Urinary bladder (tissue), 4 donors: Measurements from ENCODE around the gene COX4I1. TPM values are rescaled to one million over a fixed set of nuclear protein-coding genes. Genes with fewer than 3 reads are reported as not detected.

Experiments
- DNase-seq: peaks from one replicate; pipeline ENCODE4 v3.0.0-alpha.2; 2015; ENCODE audit errors: extremely low spot score
- H3K27ac ChIP-seq: one replicate; pipeline ENCODE4 v1.5.1; 2013; ENCODE audit warnings: low read depth, mild to moderate bottlenecking, moderate library complexity
- H3K36me3 ChIP-seq: one replicate; pipeline ENCODE4 v1.6.1; 2013; ENCODE audit warnings: mild to moderate bottlenecking, moderate library complexity; ENCODE audit not compliant: insufficient read depth
- H3K4me1 ChIP-seq: one replicate; pipeline ENCODE4 v1.6.1; 2013; ENCODE audit warnings: mild to moderate bottlenecking, moderate library complexity; ENCODE audit not compliant: insufficient read depth
- H3K4me3 ChIP-seq: one replicate; pipeline ENCODE4 v1.5.1; 2013; ENCODE audit warnings: low read depth, low read length
- WGBS: extraction: QIAGEN DNeasy Blood & Tissue Kit; methylation state at CpG from one replicate; pipeline ENCODE4 v1.1.7; 2013; 5-methylcytosine and 5-hydroxymethylcytosine counted together
- polyA plus RNA-seq: library from polyadenylated mRNA; stranded (reverse); fragments of 200-250 nt; gene quantifications from one replicate; pipeline ENCODE4 v1.2.3, GENCODE V29; 2013
- small RNA-seq: library from RNA; depleted of rRNA; stranded (forward); fragments of <200 nt; gene quantifications from one replicate; pipeline ENCODE3, GENCODE V24; 2014
- total RNA-seq: library from RNA; depleted of rRNA; stranded (reverse); fragments of >200 nt; gene quantifications from one replicate; pipeline ENCODE4 v1.2.3, GENCODE V29; 2014
- donor health status: healthy with polysubstance abuse.
- donor health status: healthy.

The COX4I1 gene
- total and polyA plus RNA-seq, 2 donors, result 200 to 764 TPM

DNA sequence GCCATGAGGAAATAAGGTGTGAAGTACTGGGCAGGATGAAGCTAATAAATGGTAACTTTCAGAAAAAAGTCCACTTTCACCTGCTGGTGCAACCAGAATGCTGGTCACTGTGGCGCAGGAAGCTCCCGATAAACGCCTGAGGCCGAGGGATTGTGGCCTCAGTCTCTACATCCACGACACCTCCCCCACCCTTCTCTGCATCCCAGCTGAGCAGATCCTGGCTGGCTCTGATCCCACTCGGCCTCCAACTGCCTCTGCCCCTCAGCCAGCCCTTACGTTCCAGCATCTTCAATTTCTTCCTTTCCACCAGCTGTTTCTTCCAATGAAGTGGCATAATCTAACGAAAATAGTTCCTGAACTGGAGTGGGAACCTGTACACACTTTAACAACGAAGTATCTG is 49.5 kb downstream of the COX4I1 start:
- Histone ChIP-seq H3K4me3 (no peak overlapping the region), H3K36me3 (no peaks in the 10 kb centered on the region), H3K4me1 (no peaks in the 10 kb centered on the region), H3K27ac (no peak overlapping the region)
- no peak for DNase-seq
- WGBS, result 47% methylated on average over 9 of the region's 9 CpGs

DNA sequence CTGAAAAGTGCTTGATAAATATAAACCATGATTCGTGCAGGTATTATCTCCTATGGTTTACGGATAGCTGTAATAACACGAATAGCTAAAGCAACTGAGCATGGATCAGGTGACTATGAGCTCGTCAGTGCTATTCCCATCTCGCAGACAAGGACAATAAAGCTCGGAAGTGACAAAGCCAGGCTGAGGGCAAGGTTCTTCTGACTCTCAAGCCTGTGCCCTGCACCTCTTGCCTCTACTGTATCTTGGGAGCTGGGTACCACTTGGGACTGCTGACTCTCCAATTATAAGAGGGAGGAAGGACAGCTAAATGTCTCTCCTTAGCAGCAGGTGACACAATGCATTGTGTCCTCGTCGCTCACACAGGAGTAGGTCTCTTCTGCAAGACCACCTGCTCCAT is 49.9 kb downstream of the COX4I1 start:
- WGBS, result 82% methylated on average over 8 of the region's 8 CpGs

DNA sequence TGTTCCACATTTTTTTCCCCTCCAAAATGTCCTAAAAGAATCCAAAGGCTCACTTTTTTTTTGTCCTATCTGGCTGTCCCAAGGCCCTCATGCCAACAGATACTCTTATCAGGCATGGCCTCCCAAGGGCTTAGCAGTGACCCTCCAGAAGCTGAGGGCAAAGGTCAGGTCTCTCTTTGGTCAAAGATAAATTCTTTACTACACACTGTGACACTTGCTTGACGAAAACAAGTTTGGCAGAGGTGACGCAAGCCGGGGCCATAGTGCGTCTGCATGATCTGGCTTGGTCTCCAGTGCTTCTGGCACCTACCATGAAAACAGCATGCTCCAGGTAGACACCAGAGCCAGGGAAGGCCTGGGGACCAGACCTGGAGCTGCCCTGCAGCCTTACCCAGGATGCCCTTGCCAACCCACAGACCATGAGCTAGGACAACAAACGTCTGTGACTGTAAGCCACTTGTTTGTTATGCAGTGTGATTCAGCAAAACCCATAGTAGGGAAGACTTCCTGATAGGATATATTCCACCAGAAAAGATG is 50.9 kb downstream of the COX4I1 start:
- DNase-seq, result no peak
- WGBS, result 87% methylated on average over 5 of the region's 5 CpGs

More for the DNA sequence above, 49.9 kb downstream of the COX4I1 start:
- Histone ChIP-seq H3K27ac (no peak overlapping the region), H3K4me3 (no peak overlapping the region), H3K4me1 (no peaks in the 10 kb centered on the region), H3K36me3 (no peaks in the 10 kb centered on the region)
- no peak for DNase-seq

GRCh38 chr16:85851034-85851785 is 51.7 kb downstream of the COX4I1 start:
- Histone ChIP-seq H3K27ac (no peak overlapping the region), H3K4me1 (no peaks in the 10 kb centered on the region), H3K4me3 (no peak overlapping the region), H3K36me3 (no peaks in the 10 kb centered on the region)
- WGBS, result 76% methylated on average over 15 of the region's 15 CpGs
- no peak for DNase-seq

More for the DNA sequence above, 50.9 kb downstream of the COX4I1 start:
- H3K36me3 ChIP-seq, result no peaks in the 10 kb centered on the region
- H3K4me3 ChIP-seq, result no peak overlapping the region
- H3K4me1 ChIP-seq, result no peaks in the 10 kb centered on the region
- H3K27ac ChIP-seq, result no peak overlapping the region

- Histone ChIP-seq H3K4me3 (no peak overlapping the region), H3K4me1 (no peaks in the 10 kb centered on the region), H3K27ac (no peak overlapping the region), H3K36me3 (no peaks in the 10 kb centered on the region)
- DNase-seq, result no peak
- 83% methylated on average over 16 of the region's 16 CpGs for WGBS
These were observed 54.4 kb downstream of the COX4I1 start for GRCh38 chr16:85853547-85854545.

GRCh38 chr16:85854935-85855334 is 55.4 kb downstream of the COX4I1 start:
- no peak overlapping the region for H3K27ac ChIP-seq
- no peak overlapping the region for H3K4me3 ChIP-seq
- DNase-seq, result no peak
- H3K36me3 ChIP-seq, result no peaks in the 10 kb centered on the region
- no peaks in the 10 kb centered on the region for H3K4me1 ChIP-seq
- 98% methylated on average over 1 of the region's 1 CpG for WGBS

DNA sequence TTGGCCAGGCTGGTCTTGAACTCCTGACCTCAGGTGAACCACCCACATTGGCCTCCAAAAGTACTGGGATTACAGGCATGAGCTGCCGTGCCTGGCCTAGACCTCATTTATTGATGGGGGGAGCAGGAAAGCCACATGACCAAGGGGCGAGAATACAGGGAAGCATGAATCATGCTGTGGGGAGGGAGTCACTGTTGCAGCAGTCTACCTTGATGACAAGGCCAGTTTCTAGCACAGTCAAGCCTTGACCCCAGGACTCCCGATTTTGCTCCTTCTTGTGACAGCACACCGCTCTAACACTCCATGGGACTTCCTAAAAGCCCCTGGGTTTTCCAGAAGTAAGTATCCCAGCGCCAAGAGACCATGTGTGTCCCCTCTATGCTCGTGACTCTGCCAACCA is 56.6 kb downstream of the COX4I1 start:
- 87% methylated on average over 6 of the region's 6 CpGs for WGBS
- no peak for DNase-seq
- Histone ChIP-seq H3K36me3 (no peaks in the 10 kb centered on the region), H3K4me3 (no peak overlapping the region), H3K27ac (no peak overlapping the region), H3K4me1 (no peaks in the 10 kb centered on the region)

- Histone ChIP-seq H3K4me3 (no peak overlapping the region), H3K36me3 (no peaks in the 10 kb centered on the region), H3K27ac (no peak overlapping the region), H3K4me1 (no peaks in the 10 kb centered on the region)
- no peak for DNase-seq
- 78% methylated on average over 5 of the region's 5 CpGs for WGBS
These were observed 57.1 kb downstream of the COX4I1 start for GRCh38 chr16:85856585-85856984.

Small RNAs within 50 kb of the gene (small RNA-seq; reads per million reads assigned to genes)
- gene RNU1-103P, result not detected

Other genes with a start within 250 kb of the COX4I1 start
- gene GSE1, start 186.4 kb upstream of the COX4I1 start, total RNA-seq, result 33.4 TPM
- gene GSE1, start 186.4 kb upstream of the COX4I1 start, polyA plus RNA-seq, result 29.7 TPM
- gene GINS2, start 110.7 kb upstream of the COX4I1 start, total RNA-seq, result 6.9 TPM
- gene GINS2, start 110.7 kb upstream of the COX4I1 start, polyA plus RNA-seq, result 0.82 TPM
- 6.6 TPM for gene C16orf74, start 48.6 kb upstream of the COX4I1 start, total RNA-seq
- 10.7 TPM for gene C16orf74, start 48.6 kb upstream of the COX4I1 start, polyA plus RNA-seq
- 15.0 TPM for gene EMC8, start 151 bp upstream of the COX4I1 start, total RNA-seq
- 19.0 TPM for gene EMC8, start 151 bp upstream of the COX4I1 start, polyA plus RNA-seq
- 20.6 TPM for gene IRF8, start 99.5 kb downstream of the COX4I1 start, total RNA-seq
- gene IRF8, start 99.5 kb downstream of the COX4I1 start, polyA plus RNA-seq, result 7.3 TPM